Measurements from ENCODE around the gene DYRK1B. TPM values are rescaled to one million over a fixed set of nuclear protein-coding genes. Genes with fewer than 3 reads are reported as not detected.

The DYRK1B gene
- total and polyA plus RNA-seq, 2 donors from 2014 or later: 18.9 to 28.9 TPM

DNA sequence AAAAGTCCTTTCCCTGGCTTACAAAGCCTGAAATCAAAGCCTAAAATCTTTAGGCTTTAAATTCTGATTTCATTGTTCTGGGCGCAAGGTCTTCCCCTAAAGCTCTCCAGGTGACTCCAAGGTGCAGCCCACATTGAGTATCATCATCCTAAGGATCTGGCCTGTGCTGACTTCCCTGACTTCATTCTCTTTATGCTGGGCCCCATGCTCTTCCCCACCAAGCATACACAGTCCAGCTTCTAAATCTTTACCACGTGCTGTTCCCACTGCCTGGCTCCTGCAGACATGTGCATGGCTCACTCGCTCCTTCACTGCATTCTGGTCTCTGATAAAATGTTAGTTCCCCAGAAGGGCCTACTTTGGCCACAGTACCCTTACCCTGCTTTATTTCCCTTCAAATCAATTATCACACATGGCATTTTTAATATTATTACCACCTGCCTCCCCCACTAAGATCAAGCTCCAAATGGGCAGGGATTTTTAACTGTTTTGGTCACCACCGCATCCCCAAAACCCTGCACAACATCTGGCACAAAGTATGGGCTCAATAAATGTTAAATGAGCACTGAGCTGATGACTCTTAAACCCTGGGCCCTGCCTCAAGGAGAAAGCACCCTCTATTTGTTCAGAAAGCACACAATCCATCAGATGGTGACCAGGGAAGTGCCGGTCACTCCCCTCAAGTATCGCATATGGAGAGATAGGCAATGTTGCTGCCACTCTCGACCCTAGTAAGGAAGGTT is 8.9 kb upstream of the DYRK1B start:
- Histone ChIP-seq H3K36me3 (ENCODE audit: control insufficient read depth in 2 of 3, insufficient read depth in 3 of 3, low read length in 3 of 3) (peaks cover 3 to 16% (median 9%) of the 10 kb centered on the region in 3 donors), H3K27me3 (ENCODE audit: control insufficient read depth, insufficient read depth, low read length) (no peaks in the 10 kb centered on the region), H3K27ac (ENCODE audit: low read depth in 2 of 2, low read length in 2 of 2) (no peak overlapping the region), H3K9ac (ENCODE audit: low read length in 3 of 3) (no peak overlapping the region), H3K4me1 (ENCODE audit: control insufficient read depth in 2 of 3, insufficient read depth in 2 of 3, low read depth in 1 of 3, low read length in 3 of 3) (peaks cover 5 to 11% (median 6%) of the 10 kb centered on the region in 3 donors), H3K9me3 (ENCODE audit: control insufficient read depth in 2 of 3, insufficient read depth in 1 of 3, low read length in 3 of 3) (no peaks in the 10 kb centered on the region), H3K4me3 (ENCODE audit: low read length in 3 of 3) (no peak overlapping the region)
- TF ChIP-seq, protein P1, sequence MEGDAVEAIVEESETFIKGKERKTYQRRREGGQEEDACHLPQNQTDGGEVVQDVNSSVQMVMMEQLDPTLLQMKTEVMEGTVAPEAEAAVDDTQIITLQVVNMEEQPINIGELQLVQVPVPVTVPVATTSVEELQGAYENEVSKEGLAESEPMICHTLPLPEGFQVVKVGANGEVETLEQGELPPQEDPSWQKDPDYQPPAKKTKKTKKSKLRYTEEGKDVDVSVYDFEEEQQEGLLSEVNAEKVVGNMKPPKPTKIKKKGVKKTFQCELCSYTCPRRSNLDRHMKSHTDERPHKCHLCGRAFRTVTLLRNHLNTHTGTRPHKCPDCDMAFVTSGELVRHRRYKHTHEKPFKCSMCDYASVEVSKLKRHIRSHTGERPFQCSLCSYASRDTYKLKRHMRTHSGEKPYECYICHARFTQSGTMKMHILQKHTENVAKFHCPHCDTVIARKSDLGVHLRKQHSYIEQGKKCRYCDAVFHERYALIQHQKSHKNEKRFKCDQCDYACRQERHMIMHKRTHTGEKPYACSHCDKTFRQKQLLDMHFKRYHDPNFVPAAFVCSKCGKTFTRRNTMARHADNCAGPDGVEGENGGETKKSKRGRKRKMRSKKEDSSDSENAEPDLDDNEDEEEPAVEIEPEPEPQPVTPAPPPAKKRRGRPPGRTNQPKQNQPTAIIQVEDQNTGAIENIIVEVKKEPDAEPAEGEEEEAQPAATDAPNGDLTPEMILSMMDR (IDR thresholded peaks at IDR 0.05; ENCODE audit: borderline replicate concordance, extremely low read depth, insufficient read depth): no peak
- FAIRE-seq: no peak
- DNase-seq: no peak
- intact Hi-C loops (cut with DNase I): no loop called here

DNA sequence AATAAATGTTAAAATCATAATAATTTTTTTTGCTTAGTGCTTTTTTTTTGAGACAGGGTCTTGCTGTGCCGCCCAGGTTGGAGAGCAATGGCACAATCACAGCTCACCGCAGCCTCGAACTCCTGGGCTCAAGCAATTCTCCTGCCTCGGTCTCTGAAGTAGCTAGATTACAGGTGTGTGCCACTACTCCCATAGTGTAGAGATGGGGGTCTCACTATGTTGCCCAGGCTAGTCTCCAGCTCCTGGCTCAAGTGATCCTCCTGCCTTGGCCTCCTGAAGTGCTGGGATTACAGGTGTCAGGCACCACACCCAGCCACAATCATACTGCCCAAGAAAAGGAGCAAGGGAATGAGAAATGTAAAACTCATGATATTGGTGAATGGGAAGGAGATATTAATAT is 7.1 kb upstream of the DYRK1B start:
- no peak for FAIRE-seq

DNA sequence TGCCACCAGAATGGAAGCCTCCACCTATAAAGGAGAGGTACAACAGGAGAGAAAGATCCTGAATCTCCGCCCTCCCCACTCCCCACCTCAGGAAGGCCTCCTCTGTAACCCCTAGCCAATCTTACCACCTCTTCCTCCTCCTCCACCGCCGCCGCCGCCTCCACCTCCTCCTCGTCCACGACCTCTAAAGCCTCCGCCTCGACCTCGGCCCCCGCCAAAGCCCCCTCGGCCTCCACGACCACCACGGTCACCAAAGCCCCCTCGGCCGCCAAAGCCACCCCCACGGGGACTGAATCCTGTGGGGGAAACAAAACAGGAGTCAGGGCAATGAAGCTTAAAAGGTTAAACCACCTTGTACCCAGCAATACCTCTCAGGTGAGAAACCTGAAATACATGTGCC is 6.5 kb upstream of the DYRK1B start:
- FAIRE-seq (no peak), DNase-seq (no peak)
- H3K27me3 ChIP-seq (ENCODE audit: control insufficient read depth, insufficient read depth, low read length): no peaks in the 10 kb centered on the region
- TF ChIP-seq, protein P1 (IDR thresholded peaks at IDR 0.05; ENCODE audit: borderline replicate concordance, extremely low read depth, insufficient read depth): no peak
- H3K9me3 ChIP-seq (ENCODE audit: control insufficient read depth in 2 of 3, insufficient read depth in 1 of 3, low read length in 3 of 3): no peaks in the 10 kb centered on the region
- H3K27ac ChIP-seq (ENCODE audit: low read depth in 2 of 2, low read length in 2 of 2): no peak overlapping the region
- no peak overlapping the region for H3K4me3 ChIP-seq (ENCODE audit: low read length in 3 of 3)
- intact Hi-C loops (cut with DNase I): no loop called here
- H3K4me1 ChIP-seq (ENCODE audit: control insufficient read depth in 2 of 3, insufficient read depth in 2 of 3, low read depth in 1 of 3, low read length in 3 of 3): peaks cover 0 to 11% (median 0%) of the 10 kb centered on the region in 3 donors
- H3K9ac ChIP-seq (ENCODE audit: low read length in 3 of 3): no peak overlapping the region
- H3K36me3 ChIP-seq (ENCODE audit: control insufficient read depth in 2 of 3, insufficient read depth in 3 of 3, low read length in 3 of 3): peaks cover 7 to 25% (median 19%) of the 10 kb centered on the region in 3 donors

More for the DNA sequence above, 7.1 kb upstream of the DYRK1B start:
- Histone ChIP-seq H3K27ac (ENCODE audit: low read depth in 2 of 2, low read length in 2 of 2) (no peak overlapping the region), H3K9ac (ENCODE audit: low read length in 3 of 3) (no peak overlapping the region), H3K4me1 (ENCODE audit: control insufficient read depth in 2 of 3, insufficient read depth in 2 of 3, low read depth in 1 of 3, low read length in 3 of 3) (peaks cover 0 to 11% (median 0%) of the 10 kb centered on the region in 3 donors), H3K9me3 (ENCODE audit: control insufficient read depth in 2 of 3, insufficient read depth in 1 of 3, low read length in 3 of 3) (no peaks in the 10 kb centered on the region), H3K4me3 (ENCODE audit: low read length in 3 of 3) (no peak overlapping the region), H3K36me3 (ENCODE audit: control insufficient read depth in 2 of 3, insufficient read depth in 3 of 3, low read length in 3 of 3) (peaks cover 7 to 25% (median 19%) of the 10 kb centered on the region in 3 donors), H3K27me3 (ENCODE audit: control insufficient read depth, insufficient read depth, low read length) (no peaks in the 10 kb centered on the region)
- TF ChIP-seq, protein P1 (IDR thresholded peaks at IDR 0.05; ENCODE audit: borderline replicate concordance, extremely low read depth, insufficient read depth): no peak
- intact Hi-C loops (cut with DNase I): no loop called here
- no peak for DNase-seq
